HG02870 (cell line): ENCODE data around the gene ECM1.

ENCODE experiments used
- ATAC-seq: cut with Tn5 transposase; IDR thresholded peaks from one replicate; pipeline ENCODE4 v1.9.1; 2021; ENCODE audit warnings: mild to moderate bottlenecking, moderate library complexity; ENCODE audit not compliant: unreplicated experiment

ECM1 gene

DNA sequence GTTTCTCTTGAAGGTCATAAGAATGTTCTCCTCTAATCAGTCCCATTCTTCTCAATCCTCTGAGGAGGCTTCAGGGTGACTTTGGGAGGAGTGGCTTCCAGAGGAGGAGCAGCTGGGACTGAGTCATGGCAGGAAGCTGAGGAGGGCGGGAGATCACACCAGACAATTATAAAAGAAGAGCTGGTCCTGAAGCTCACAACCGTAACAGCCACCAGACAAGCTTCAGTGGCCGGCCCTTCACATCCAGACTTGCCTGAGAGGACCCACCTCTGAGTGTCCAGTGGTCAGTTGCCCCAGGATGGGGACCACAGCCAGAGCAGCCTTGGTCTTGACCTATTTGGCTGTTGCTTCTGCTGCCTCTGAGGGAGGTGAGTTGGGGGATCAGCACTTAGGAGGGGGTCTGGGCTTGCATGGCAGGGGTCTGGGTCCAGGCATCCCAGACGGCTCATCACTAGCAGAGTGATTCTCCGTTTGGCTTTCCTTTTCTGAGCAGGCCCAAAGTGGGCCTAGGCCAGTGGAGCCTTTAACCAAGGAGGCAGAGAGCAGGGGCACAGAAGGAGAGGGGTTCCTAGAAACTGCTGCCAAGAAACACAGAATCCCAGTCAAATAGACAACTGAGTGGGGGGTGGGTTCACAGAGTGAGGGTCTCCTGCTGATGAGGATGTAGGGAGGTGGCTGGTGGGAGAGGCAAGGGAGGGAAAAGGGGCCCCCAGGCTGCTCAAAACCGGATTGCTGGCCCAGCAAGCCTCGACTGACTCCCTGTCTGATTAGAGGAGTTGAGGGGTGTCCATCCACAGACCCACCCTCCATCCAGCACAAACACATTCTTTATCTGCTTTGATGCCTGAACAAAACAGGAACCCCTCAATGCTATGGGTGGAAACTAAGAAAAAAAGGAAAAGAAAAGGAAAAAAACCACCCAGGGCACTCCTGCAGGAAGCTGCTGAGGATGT is at the start of gene ECM1:
ECM1 (plus strand) TSS at position 198 of the 953 bp plus-strand sequence; CDS start at position 299, 101 bp downstream.
- no peak for ATAC-seq

DNA sequence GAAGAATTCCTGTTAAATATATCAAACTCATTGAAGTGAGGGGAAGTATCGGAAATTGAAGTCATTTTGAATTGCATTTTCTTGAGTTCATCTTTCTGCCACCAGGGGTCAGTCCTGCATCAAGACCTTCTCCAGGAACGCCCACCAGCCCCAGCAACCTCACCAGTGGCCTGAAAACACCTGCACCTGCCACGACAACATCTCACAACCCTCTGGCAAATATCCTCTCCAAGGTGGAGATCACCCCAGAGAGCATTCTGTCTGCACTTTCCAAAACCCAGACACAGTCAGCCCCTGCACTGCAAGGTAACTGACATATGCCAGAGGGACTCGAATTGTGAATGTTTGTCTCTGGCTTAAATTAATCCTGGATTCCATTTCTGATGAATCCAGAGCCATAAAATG is 43.5 kb upstream of the ECM1 start:
- no peak for ATAC-seq

DNA sequence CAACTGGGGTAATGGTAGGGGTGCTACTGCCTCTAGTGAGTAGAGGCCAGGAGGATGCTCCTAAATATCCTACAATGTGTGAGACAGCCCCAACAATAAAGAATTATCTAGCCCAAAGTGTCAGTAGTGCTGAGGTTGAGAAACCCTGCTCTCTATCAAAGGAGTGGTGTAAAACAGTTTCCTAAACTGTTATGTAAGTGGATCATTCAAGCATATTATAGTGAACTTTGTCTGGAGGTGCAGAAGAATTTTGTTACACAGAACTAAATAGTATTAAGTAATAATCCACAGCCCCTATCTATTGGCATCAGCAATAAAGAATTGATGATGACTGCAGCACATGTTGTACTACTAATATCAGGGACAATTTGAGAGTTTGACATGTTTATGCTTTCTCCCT is 40.9 kb upstream of the ECM1 start:
- no peak for ATAC-seq

DNA sequence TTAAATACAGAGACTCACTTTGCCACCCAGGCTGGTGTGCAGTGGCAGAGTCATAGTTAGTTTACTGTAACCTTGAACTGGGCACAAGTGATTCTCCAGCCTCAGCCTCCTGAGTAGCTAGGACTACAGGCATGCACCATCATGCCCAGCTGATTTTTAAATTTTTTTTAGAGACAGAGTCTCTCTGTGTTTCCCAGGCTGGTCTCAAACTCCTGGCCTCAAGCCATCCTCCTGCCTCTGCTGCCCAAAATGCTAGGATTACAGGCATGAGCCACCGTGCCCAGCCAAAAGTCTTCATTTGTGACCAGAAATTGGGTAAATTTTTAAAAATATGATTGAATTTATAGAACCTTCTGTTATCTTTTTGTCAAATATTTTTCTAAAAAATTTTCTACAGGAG is 38.6 kb upstream of the ECM1 start:
- no peak for ATAC-seq

DNA sequence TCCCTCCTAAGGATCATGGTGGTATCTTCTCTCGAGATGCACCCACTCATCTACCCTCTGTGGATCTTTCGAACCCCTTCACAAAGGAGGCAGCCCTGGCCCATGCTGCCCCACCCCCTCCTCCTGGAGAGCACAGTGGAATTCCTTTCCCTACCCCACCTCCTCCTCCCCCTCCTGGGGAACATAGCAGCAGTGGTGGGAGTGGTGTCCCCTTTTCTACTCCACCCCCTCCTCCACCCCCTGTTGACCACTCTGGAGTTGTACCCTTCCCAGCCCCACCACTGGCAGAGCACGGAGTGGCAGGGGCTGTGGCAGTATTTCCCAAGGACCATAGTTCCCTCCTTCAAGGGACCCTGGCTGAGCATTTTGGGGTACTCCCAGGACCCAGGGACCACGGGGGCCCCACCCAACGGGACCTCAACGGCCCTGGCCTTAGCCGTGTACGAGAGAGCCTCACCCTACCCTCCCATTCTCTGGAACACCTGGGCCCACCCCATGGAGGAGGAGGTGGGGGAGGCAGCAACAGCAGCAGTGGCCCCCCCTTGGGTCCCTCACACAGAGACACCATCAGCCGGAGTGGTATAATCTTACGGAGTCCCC is 35.2 kb upstream of the ECM1 start:
- no peak for ATAC-seq

DNA sequence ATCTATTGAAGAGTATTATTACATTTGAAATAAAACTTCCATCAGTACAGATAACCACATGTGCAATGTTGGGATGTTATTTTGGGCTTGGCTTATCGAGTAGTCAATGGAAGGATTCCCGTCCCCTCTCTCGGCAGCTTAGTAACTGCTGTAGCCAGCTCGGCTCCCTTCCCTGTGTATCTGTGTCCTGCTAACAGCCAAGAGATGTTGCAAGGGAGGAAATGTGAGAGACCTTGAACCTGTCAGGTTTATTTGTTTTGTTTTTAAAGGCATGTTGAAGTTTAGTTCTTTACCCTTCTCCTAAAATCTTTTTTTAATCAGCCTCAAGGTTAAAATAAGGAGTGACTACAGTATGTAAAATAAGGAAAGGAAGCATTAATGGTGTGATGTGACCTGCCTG is 34.2 kb upstream of the ECM1 start:
- no peak for ATAC-seq

DNA sequence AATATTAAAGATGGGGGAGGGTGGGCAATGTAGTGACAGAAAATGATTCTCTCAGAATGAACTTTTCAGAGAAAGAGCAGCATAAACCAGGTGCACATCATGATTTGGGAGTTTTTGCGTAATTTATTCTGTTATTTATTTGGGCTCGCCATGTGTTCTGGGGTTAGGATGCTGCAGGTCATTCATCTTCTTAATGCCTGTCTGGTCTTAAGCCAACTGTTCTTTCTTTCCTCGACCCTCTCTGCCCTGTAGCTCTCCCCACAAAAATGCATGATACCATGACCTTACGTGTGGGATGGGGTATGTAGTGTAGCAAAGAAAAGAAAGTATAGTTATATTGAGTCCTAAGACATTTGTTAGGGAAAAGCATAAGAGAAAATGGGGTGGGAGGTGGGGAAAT is 33.0 kb upstream of the ECM1 start:
- ATAC-seq, result no peak

DNA sequence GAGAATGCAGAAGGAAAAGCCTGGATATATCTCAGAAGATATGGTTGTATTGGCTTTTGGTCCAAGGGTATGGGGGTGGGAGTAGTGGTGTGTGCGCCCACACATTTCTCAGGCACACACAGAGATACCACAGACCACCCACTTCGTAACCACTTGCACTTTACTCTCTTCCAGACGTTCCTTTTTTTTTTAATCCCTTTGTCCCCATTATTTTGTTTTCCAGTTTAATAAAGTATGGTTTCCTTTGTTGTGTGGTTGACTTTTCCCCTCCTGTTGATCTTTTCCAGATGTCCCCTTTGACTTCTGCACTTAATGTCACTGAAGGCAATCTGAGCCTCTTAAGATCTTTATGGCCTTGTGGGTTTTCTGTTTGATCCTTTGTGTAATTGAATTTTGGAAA is 31.2 kb upstream of the ECM1 start:
- no peak for ATAC-seq

DNA sequence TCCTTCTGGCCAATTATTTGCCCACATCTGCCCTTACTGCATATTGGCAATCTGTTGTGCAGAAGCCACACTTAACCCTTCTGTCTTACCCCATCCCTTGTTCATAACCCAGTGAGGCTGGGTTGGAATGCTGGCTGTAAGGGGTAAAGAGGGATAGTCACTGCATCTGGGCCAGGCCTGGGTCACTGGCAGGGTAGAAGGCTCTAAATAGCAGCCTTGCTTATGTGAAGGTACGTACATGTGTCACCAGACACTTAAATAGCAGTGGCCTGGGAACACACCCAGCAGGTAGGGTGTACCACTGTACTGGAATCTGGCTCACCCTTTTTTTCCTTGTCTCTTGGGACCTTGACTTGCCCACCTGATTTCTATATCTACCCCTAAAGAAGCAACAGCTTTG is 30.6 kb upstream of the ECM1 start:
- ATAC-seq, result no peak

DNA sequence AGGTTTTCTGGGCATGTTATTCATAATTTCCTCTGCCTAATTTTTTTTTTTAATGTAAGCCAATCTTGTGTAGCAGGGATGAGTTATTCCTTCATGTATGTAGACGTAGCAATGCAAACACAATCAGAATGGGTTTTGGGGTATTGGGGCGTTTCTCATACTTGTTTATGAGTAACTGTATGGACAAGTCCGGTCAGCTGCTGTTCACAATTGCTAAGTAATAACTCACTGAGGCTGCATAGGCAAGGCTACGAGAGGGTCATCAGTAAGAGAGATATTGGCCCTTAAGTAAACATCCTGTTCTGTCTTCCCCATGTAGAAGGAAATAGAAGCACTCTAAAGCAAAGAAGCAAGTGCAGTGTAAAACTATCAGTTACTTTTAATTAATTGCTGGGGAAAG is 30.2 kb upstream of the ECM1 start:
- ATAC-seq, result no peak

DNA sequence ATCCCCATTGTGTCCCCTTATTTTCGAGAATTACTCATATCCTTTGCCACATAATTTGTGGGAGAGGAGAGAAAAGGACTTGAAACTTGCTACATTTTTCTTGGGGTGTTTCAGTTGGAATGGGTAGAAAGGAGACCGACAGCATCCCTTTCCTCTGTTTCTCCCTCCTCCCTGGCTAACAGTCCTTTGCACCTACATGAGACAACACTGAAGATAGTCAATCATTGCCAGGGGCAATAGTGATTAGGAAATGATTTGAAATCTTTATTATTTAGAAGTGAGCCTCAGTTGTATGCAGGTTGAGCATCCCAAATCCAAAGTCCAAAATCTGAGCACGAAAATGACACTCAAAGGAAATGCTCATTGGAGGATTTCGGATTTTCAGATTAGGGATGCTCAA is 28.5 kb upstream of the ECM1 start:
- no peak for ATAC-seq

DNA sequence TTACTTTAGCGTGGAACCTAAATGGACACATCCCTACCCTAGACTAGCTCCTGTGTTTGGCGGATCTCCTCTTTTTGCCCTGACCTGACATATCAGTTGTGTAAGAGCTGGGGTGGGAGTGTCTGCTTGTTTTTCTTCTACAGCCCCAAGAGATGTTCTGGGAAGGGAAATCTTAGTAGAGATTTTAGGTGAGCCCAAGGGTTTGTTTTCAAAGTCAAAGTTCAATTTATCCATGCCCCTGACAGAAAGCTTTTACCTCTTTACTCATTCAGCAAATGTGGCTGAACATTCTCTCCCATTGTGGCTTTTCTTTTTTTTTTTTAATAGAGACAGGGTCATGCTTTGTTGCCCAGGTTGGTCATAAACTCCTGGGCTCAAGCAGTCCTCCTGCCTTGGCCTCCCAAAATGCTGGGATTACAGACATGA is 28.0 kb upstream of the ECM1 start:
- ATAC-seq, result no peak

DNA sequence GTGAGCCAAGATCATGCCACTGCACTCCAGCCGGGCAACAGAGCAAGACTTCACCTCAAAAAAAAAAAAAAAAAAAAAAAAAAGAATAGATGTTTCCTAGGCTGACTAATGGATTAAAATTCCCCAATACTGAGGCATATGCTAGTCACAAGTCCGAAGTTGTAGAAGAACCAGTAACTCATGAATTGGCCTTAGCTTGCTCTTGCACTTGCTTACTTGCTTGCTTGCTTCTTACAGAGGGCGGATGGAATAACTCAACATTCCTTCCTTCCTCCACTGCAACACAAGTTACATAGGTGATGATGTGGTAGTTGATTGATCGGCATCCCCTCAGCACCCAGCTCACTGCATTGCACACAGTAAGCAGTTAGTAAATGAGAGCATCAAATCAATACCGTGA is 23.5 kb upstream of the ECM1 start:
- ATAC-seq, result no peak

DNA sequence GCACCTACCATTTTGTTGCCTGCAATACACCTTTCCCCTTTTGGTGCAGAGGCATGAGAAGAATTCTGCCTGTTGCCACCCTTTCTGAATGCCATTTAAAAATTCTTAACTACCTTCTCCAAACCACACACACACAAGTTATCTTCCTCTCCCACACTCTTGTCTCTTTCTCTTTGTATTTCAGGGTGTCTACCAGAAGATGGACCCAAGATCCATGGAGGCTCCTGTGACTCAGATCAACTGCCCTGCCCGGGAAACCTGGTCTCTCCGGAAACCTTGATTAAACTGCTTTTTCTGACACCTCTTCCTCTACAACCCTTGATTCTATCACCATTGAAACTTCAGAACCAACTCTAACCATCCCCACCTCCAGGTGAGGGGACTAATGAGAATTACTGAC is 23.0 kb upstream of the ECM1 start:
- ATAC-seq, result no peak

DNA sequence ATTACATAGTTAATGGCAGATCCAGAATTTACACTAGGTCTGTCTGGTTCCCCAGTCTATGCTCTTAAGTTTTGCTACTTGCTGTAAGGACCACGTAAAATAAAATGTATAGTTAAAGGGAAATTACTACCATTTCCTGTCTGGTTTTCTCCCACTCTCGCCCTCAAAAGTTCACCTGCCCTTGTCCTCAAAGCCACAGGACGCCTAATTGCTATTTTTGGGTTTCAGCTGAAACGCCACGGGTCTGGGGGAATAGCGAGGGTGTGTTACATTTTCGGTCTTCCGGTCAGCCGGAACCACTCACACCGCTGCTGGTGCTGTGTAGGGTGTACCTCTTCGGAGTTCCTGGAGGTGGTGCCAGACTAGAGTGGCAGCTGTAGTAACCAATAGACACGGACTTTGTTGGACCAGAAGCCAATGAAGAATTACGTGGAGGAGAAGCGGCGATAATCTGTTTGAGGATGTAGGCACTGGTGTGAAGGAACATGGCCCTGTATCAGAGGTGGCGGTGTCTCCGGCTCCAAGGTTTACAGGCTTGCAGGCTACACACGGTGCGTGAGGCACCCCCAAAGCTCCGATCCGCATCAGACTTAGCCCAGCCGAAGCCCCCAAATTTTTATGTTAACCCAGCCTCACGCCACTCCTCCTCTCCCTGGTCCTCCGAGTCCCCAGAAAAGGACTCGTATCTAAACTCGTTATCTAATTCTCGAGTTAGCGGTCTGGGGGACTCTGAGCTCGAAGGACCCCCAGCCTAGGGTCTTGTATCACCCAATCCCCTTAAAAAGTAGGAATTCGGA is 20.7 kb upstream of the ECM1 start, which contains the start of gene TARS2:
TARS2 (plus strand) TSS at position 454 of the 797 bp plus-strand sequence; CDS start at position 486, 32 bp downstream.
- ATAC-seq, result peak; percentile 99

DNA sequence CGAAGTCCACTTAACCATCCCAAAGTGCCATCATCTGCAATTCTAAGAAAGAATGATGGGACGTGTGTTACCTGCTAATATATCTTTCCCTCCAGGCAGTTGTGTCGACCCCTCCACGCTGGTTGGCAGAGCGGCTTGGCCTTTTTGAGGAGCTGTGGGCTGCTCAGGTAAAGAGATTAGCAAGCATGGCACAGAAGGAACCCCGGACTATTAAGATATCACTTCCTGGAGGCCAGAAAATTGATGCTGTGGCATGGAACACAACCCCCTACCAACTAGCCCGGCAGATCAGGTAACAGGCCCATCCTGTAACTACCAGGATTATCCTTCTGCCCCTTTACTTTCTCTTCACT is 20.2 kb upstream of the ECM1 start:
- no peak for ATAC-seq

DNA sequence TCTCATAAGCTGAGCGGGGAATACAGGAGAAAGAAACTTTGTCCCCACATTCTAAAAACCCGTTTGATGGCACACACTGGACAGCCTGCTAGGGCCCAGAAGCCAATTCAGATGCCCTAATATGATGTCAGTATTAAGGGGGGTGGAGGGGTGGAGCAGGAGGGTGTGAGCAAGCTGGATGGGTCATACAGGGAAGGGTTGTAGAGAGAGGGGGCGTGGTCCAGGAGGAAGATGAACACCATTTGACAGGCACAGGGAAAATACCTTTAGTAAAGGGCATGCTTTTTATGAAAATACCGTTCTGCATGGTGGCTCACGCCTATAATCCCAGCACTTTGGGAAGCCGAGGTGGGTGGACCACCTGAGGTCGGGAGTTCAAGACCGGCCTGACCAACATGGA is 14.7 kb upstream of the ECM1 start:
- no peak for ATAC-seq

DNA sequence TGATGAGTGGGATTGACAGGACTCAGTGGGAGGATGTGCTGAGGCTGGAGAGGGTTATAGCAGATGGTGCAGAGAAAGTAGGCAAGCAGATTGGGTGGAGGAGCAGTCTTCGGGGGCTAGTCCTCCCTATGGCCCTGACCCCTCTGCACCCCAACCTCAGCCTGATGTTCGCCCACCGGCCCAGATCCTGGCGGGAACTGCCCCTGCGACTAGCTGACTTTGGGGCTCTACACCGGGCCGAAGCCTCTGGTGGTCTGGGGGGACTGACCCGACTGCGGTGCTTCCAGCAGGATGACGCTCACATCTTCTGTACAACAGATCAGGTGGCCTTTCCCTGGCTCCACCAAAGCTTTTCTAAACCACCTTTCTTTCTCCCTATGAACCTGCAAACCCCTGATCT is 9.6 kb upstream of the ECM1 start:
- no peak for ATAC-seq

DNA sequence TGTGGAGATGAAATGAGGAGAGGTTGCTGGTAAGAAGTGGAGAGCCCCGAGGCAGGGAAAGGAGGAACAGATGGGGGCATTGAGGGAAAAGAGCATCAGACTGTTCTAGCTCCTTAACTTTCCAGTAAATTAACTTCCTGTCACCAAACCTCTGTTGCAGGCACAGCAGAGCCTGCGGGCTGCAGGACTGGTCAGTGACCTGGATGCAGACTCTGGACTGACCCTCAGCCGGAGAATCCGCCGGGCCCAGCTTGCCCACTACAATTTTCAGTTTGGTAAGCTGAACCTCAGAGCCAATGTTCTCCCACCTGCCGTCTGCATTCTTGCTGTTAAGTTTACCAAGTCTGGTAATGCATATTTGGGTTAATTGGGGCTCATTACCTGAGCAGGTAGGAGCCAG is 2.5 kb upstream of the ECM1 start:
- ATAC-seq, result no peak

DNA sequence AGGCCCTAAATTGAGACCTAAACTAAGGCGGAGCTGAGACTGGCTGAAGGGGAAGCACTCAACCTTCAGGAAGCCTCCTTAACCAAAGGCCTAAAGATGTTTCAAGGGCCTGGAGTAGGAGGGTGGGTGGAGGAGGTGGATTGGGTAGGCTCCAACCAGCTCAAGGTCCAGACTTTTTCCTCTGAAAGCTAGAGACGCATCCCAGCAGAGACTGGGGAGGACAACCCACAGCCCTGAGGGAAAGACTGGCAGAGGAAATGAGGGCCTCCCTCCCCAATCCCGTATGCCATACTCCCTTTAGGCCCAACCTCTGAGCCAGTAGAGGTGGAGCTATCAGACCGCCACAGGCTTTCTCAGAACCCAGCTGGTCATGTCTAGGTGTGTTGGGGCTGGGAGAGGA is 1.1 kb downstream of the ECM1 start:
- ATAC-seq, result no peak

DNA sequence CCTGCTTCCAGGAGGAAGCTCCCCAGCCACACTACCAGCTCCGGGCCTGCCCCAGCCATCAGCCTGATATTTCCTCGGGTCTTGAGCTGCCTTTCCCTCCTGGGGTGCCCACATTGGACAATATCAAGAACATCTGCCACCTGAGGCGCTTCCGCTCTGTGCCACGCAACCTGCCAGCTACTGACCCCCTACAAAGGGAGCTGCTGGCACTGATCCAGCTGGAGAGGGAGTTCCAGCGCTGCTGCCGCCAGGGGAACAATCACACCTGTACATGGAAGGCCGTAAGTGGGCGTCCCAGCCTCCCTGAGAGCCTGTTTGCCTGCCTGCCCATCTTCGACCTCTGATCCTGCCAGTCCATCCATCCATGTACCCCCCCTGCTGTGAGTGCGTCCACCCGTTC is 3.6 kb downstream of the ECM1 start:
- ATAC-seq, result no peak
